Neural progenitor cell (in vitro differentiated cells): Measurements from ENCODE around the gene EOGT.

ENCODE experiments used
- EZH2 ChIP-seq: fragments of 200-600 bp; sonication (generic); IDR thresholded peaks from 2 replicates; pipeline ENCODE4 v1.6.1; 2017; ENCODE audit warnings: antibody characterized with exemption, mild to moderate bottlenecking, moderate library complexity
- TF ChIP-seq, protein P1 (sequence below): fragments of 200-600 bp; sonication (generic); IDR thresholded peaks from 2 replicates; pipeline ENCODE4 v1.5.1; 2017; ENCODE audit warnings: antibody characterized with exemption, mild to moderate bottlenecking

DNA sequence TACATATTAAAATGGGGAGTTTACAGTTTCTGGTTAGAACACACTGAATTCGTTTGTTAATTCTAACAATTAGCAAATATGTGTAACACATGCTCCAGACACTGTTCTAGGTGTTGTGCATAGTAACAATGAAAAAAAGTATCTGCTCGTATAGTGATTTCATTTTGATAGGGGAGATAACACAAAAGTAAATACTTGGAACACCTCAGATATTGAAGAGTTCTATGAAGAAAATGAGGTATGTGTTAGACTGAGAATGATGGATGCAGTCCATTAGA is 45.4 kb upstream of the EOGT start:
- TF ChIP-seq, protein P1, sequence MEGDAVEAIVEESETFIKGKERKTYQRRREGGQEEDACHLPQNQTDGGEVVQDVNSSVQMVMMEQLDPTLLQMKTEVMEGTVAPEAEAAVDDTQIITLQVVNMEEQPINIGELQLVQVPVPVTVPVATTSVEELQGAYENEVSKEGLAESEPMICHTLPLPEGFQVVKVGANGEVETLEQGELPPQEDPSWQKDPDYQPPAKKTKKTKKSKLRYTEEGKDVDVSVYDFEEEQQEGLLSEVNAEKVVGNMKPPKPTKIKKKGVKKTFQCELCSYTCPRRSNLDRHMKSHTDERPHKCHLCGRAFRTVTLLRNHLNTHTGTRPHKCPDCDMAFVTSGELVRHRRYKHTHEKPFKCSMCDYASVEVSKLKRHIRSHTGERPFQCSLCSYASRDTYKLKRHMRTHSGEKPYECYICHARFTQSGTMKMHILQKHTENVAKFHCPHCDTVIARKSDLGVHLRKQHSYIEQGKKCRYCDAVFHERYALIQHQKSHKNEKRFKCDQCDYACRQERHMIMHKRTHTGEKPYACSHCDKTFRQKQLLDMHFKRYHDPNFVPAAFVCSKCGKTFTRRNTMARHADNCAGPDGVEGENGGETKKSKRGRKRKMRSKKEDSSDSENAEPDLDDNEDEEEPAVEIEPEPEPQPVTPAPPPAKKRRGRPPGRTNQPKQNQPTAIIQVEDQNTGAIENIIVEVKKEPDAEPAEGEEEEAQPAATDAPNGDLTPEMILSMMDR: no peak
- no peak for TF ChIP-seq EZH2
